NOMO-1 treated with DMSO at 0.1 percent for 48 hours (cell line): Measurements from ENCODE around the gene ELMOD3.
"Not testable (repeated sequence)": the region's sequence is repeated elsewhere in the genome, so short reads cannot be mapped to it uniquely, and the experiment has no call there.

ENCODE experiments used
- DNase-seq: peaks from one replicate; lab custom pipeline; 2025; ENCODE audit not compliant: unreplicated experiment; lab: John Stamatoyannopoulos, UW

Gene ELMOD3

DNA sequence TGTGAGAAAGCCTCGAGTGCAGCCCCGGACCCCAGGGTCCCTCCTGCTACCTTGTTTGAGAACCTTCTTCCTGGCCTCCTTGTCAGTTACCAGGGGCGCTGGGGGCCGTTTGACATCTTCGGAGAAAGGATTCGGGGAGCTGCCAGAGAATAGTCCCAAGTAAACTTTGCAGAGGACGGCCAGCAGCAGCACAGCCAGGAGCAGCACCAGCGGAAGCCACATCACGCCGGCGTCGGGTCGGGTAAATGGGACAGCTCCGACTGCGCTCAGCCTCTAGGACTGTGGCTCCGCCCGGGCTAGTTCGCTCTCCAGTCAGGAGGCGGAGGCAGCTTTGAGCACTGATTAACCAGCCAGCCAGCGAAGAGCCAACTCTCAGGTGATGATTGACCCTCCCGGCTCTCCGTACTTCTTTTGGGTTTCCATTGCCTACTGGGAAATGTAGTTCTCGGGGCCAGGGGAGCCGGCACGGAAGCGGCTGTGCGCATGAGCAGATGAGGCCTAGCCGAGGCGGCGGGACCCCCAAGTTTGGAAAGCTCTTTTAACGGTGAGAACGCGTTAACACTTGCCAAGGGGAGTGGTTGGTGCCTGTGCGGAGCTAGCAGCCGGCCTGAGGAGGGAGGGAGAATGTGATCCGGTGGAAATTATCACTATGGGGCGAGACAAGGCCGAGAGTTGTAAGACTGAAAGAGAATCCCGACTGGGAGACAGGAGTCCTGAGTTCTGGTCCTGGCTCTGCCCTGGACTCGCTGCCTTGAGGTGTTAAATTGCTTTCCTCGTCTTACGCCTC is at the start of gene ELMOD3, which contains the start of gene RETSAT:
ELMOD3 (plus strand) TSS at position 484 of the 787 bp plus-strand sequence. CDS start 2,430 bp downstream, outside the sequence.
RETSAT (minus strand) TSS at position 243 of the 787 bp plus-strand sequence; CDS start at position 222, 21 bp downstream.
- peak; percentile 99 for DNase-seq

DNA sequence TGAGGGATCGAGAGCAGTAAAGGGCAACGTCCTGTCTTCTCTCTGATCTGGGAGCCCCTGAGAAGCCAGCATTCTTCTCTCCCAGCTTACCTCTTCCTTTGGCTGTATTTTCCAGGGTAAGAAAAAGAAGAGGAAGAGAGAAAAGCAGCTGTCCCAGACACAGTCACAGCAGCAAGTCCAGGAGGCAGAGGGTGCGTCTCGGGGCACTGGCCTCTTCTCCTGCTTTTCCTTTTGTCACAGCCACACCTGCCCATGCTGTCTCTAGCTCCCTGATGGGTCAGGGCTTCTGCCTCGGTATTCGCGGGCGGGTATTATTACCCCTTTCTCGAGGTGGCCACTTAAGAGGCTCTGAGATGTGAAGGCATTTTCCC is 47.1 kb upstream of the ELMOD3 start:
- peak; percentile 37 for DNase-seq

GRCh38 chr2:85308201-85308600 is 46.4 kb upstream of the ELMOD3 start:
- no peak for DNase-seq

GRCh38 chr2:85308896-85309555 is 45.5 kb upstream of the ELMOD3 start:
- peak; percentile 28 for DNase-seq

- peak; percentile 38 for DNase-seq
Measured at GRCh38 chr2:85309699-85310321, 44.8 kb upstream of the ELMOD3 start.

- DNase-seq: no peak
Measured at GRCh38 chr2:85310330-85310729, 44.2 kb upstream of the ELMOD3 start.

DNA sequence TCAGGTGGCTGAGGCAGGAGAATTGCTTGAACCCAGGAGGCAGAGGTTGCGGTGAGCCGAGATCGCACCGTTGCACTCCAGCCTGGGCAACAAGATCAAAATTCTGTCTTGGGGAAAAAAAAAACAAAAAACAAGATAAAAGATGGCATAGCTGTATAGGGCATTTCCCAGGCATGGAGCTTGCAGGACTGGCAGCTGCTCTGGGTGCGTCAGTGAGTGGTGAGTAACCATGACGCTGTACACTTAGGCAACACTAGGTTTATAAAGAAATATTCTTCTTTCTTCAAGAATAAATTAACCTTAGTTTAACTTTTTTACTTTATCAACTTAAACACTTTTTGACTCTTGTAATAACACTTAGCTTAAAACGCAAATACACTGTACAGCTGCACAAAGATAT is 42.2 kb upstream of the ELMOD3 start:
- DNase-seq: no peak

- DNase-seq: no peak
Measured at GRCh38 chr2:85314884-85315242, 39.7 kb upstream of the ELMOD3 start.

DNA sequence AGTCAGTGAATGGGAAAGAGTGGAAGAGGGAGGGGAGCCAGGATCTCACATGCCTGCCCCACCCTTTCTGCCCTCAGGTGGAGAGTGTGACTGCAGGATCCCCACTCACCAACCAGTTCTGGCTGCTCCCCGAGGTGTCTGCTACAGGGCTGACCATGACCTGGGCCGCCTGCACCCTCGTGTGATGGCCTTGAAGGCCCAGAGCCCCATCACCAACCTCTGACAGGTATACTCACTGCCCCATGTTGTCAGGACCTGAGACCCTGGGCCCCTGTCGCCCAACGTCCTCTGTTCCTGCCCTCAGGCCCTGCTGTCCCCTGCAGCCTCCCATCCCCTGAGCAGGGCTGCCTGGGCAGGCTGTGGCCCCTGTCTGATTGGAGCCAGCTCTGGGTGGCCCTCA is 38.6 kb upstream of the ELMOD3 start:
- not testable (repeated sequence) for DNase-seq

DNA sequence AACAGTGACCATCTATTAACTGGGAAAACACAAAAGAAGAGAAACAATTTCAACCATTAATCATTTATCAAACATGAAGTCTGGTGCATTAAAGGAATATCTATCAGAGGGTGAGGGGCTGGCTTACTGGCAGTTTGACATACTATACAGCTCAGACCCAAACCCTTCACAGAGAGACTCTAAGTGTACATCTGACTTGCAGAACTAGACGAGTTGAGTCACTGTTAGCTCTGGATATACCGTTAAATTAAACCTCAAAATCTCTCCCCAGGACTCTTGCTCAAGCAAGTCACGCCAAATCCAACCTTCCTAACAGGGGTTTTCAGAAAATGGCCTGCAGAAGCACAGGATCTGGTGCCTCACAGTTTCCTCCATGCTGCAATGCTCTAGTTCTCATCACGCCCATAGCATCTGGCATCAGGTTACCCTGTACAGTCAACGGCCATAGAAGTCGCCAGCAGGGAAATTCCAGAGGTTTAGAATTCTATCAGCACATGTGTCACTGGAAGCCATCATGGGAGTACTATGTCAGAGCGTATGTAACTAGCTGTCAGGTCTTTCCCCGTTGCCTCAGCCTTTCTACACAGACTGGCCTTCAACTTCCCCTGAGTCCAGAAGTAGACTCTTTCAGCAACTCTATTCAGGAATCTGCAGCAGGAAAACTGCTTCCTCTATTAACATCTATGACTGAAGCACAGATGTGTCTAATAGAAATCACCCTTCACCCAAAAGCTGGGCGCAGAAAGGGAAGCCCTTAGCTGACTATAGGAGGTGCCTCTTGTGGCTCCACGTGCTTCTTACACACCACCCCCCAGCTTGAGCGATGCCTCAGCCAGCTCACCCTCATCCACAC is 36.1 kb upstream of the ELMOD3 start:
- no peak for DNase-seq

- no peak for DNase-seq
Measured at GRCh38 chr2:85319796-85320195, 34.8 kb upstream of the ELMOD3 start.

GRCh38 chr2:85323351-85323987 is 31.1 kb upstream of the ELMOD3 start:
- no peak for DNase-seq

DNA sequence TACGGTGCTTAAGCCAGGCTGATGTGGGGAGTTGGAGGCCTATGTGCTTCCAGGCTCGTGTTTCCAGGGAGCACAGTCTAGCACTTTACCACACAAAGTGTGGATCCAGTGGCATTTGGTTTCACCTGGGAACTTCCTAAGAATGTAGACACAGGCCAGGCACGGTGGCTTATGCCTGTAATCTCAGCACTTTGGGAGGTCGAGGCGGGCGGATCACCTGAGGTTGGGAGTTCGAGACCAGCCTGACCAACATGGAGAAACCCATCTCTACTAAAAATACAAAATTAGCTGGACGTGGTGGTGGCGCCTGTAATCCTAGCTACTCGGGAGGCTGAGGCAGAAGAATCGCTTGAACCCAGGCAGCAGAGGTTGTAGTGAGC is 30.6 kb upstream of the ELMOD3 start:
- DNase-seq: not testable (repeated sequence)

GRCh38 chr2:85324639-85325465 is 29.7 kb upstream of the ELMOD3 start:
- peak; percentile 83 for DNase-seq

- DNase-seq: no peak
Measured at GRCh38 chr2:85325466-85325811, 29.1 kb upstream of the ELMOD3 start.

DNA sequence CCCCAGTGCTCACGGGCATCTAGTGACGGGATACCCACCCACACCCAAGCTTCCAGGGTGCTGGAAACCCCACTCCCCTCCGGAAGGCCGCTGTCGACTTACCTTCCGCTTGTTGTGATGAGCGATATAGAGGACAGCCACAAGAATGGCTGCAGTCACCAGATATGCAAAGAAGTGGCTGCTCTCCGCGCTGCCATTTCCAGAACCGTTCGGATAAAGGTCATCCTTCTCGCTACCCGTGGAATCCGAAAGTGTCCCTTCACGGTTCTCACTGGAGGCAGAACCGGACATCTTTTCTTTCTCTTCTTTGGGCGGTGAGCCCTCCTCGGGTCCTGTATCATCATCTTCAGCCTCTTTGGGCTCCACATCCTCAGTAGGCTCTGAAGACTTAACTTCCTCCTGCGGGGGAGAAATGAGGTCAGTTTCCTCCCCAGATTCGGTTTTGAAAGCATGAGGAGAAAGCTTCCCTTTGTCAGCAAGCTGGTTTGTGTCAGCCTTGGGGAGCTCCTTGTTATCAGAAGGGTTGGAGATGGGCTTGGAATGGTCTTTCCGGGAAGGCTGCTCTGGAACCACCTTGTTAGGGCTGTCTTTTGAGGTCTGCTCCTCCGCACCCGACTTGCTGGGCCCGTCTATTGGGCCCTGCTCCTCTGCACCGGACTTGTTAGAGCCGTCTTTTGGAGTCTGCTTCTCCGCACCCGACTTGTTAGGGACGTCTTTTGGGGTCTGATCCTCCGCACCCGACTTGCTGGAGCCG is 28.0 kb upstream of the ELMOD3 start:
- peak; percentile 73 for DNase-seq

- DNase-seq: peak; percentile 49
Measured at GRCh38 chr2:85327160-85327821, 27.3 kb upstream of the ELMOD3 start.

DNA sequence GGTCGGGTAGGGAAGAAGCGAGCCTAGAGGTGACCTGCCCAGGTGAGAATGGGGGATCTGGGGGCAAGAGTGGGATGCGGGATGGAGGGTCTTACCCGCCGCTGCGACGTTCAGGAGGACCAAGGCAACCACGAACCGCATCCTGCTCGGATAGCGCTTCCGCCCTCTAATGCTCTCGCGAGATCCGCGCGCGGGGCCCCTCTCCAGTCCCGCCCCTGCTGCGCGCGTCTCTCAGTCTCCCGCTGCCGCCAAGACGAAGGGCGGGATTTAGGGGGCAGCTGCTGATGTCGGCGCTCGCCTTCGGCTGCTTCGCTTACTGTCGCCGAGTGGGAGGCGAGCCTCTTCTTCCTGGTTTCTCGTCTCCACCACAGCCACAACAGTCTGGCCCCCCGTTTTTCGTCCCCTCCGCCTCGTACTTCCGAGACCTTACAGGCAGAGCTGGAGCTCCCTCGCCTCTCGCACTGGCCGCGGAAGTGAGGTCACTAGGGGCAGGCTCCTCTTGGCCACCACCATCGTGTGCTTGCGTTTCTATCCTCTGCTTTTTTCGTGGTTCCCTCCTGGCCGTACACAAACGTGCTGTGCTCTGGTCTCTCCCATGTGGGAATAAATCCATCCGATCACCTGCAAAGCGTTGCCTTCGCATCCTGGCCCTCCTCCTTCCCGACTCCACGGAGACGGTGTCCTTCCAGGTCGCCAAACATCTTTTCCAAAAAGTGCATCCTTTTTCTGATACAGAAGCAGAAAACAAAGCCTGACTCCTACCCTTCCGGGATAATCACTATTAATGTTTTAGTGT is 26.5 kb upstream of the ELMOD3 start, which contains the start of gene TGOLN2:
TGOLN2 (minus strand) TSS at position 168 of the 796 bp plus-strand sequence; CDS start at position 141, 27 bp downstream.
- DNase-seq: peak; percentile 95
